Sigmoid colon (tissue), 7 donors: ENCODE results near the gene MADD. TPM values are rescaled to one million over a fixed set of nuclear protein-coding genes. Genes with fewer than 3 reads are reported as not detected.

Source experiments
- DNase-seq: peaks from one replicate; pipeline ENCODE4 v3.0.0-alpha.2; 2019
- H3K27ac ChIP-seq, 4 donors: fragments of 200-600 bp; sonication (generic); one replicate each; pipeline ENCODE4 v1.5.1; 2016 to 2019; ENCODE audit warnings: mild to moderate bottlenecking in 1 of 4
- H3K27me3 ChIP-seq, 3 donors: fragments of 200-600 bp; sonication (generic); one replicate each; pipeline ENCODE4 v1.5.1; 2019; ENCODE audit warnings: mild to moderate bottlenecking in 1 of 3
- H3K36me3 ChIP-seq, 4 donors: fragments of 200-600 bp; sonication (generic); one replicate each; pipeline ENCODE4 v1.5.1; 2016 to 2019
- H3K4me1 ChIP-seq, 4 donors: fragments of 200-600 bp; sonication (generic); one replicate each; pipeline ENCODE4 v1.5.1; 2017 to 2019
- H3K4me3 ChIP-seq, 4 donors: fragments of 200-600 bp; sonication (generic); one replicate each; pipeline ENCODE4 v1.5.1; 2017 to 2019; ENCODE audit warnings: mild to moderate bottlenecking in 2 of 4, moderate library complexity in 1 of 4
- H3K9me3 ChIP-seq, 4 donors: fragments of 200-600 bp in 3 of 4; sonication (generic) in 3 of 4; one replicate each; pipeline versions ENCODE4 v1.5.1 to v1.6.1; 2013 to 2019
- EP300 ChIP-seq, 4 donors: sonication (generic); formaldehyde crosslinking; IDR thresholded peaks; one replicate each; pipeline ENCODE4 v1.6.1; 2017; ENCODE audit warnings: antibody characterized with exemption in 4 of 4
- POLR2A ChIP-seq, 2 donors: fragments of 450-650 bp; IDR thresholded peaks; one replicate each; pipeline ENCODE4 v1.6.1; 2016; ENCODE audit warnings: antibody characterized with exemption in 2 of 2, mild to moderate bottlenecking in 2 of 2, moderate library complexity in 2 of 2
- POLR2AphosphoS5 ChIP-seq, 4 donors: sonication (generic); formaldehyde crosslinking; IDR thresholded peaks; one replicate each; pipeline ENCODE4 v1.6.1; 2017; ENCODE audit warnings: antibody characterized with exemption in 4 of 4
- WGBS, 2 donors: extraction: QIAGEN DNeasy Blood & Tissue Kit; methylation state at CpG; one replicate each; pipeline ENCODE4 v1.1.7; 2013; 5-methylcytosine and 5-hydroxymethylcytosine counted together
- intact Hi-C: fragments of 100-400 bp; cut with DNase I; formaldehyde crosslinking; loops from one replicate; pipeline ENCODE4 v1.15.1; 2023
- polyA plus RNA-seq, 3 donors: library from polyadenylated mRNA; stranded (reverse); fragments of 200-250 nt; gene quantifications; one replicate each; pipeline ENCODE4 v1.2.3, GENCODE V29; 2013
- total RNA-seq, 4 donors: library from RNA; depleted of rRNA; stranded (reverse); fragments of >200 nt; gene quantifications; one replicate each; pipeline ENCODE4 v1.1.0, GENCODE V29; 2016
- TF ChIP-seq, protein P1 (sequence below), 4 experiments: fragments of 450-650 bp in 3 of 4; fragments of 200-600 bp in 1 of 4; IDR thresholded peaks; one replicate each; pipeline ENCODE4 v1.5.1; 2016 to 2019; ENCODE audit warnings: antibody characterized with exemption in 4 of 4, mild to moderate bottlenecking in 3 of 4, moderate library complexity in 2 of 4
- donor health status: healthy with polysubstance abuse.
- donor health status: Bipolar disorder and iron deficiency.
- donor health status: healthy.

MADD gene
- total RNA-seq (10 to 100 TPM; 25.8 to 55.7 (median 33.6) TPM), polyA plus RNA-seq (10 to 100 TPM; 18.6 to 32.5 (median 19.2) TPM)

DNA sequence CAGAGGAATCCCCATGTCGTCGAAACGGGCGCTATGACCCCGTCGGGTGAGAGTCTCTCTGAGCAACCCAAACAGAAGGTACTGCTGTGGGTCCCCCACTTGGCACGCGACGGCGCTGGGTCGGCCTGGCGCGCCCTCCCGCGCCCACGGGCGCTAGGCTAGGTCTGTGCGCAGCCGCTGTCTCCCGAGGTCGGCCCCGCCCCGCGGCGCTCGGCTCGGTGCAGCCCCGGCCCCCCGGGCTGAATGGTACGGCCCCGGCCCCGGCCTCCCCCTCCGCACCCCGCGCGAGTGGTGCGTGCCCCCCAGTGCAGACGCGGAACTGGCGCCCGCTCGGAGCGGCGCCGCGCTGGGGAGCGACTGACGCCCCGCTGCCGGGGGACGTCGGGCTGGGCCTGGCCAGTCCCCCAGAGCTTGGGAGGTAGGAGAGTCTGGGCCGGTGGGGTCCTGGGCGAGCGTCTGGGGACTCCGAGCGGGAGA lies at the start of gene MADD:
TSS of gene MADD (plus strand) at position 305 of the 477 bp plus-strand sequence.
- DNase-seq: peak; percentile 94
- Histone ChIP-seq H3K36me3 (peaks cover 0 to 10% (median 6%) of the 10 kb centered on the region in 4 donors), H3K27me3 (no peaks in the 10 kb centered on the region), H3K4me3 (peak within 1 kb of the TSS; percentile 77 to 94 (median 92)), H3K27ac (peak within 1 kb of the TSS; percentile 95 to 98 (median 96)), H3K9me3 (no peaks in the 10 kb centered on the region), H3K4me1 (peaks cover 0 to 40% (median 38%) of the 10 kb centered on the region in 4 donors)
- TF ChIP-seq, protein P1, sequence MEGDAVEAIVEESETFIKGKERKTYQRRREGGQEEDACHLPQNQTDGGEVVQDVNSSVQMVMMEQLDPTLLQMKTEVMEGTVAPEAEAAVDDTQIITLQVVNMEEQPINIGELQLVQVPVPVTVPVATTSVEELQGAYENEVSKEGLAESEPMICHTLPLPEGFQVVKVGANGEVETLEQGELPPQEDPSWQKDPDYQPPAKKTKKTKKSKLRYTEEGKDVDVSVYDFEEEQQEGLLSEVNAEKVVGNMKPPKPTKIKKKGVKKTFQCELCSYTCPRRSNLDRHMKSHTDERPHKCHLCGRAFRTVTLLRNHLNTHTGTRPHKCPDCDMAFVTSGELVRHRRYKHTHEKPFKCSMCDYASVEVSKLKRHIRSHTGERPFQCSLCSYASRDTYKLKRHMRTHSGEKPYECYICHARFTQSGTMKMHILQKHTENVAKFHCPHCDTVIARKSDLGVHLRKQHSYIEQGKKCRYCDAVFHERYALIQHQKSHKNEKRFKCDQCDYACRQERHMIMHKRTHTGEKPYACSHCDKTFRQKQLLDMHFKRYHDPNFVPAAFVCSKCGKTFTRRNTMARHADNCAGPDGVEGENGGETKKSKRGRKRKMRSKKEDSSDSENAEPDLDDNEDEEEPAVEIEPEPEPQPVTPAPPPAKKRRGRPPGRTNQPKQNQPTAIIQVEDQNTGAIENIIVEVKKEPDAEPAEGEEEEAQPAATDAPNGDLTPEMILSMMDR (IDR thresholded peaks at IDR 0.05): no peak
- TF ChIP-seq POLR2AphosphoS5 (IDR thresholded peaks at IDR 0.05) (peak; percentile 58 to 91 (median 81)), EP300 (IDR thresholded peaks at IDR 0.05) (no peak), POLR2A (IDR thresholded peaks at IDR 0.05) (peak in 1 of 2 donors; percentile 16)
- WGBS, 2 donors: 0% methylated on average over 57 of the region's 57 CpGs
- intact Hi-C loops: loop anchor here (2.0 to 5.0 kb wide), 4 partner anchors 55 to 137 kb away; partner anchors contain the start of genes ARFGAP2, DDB2 and SLC39A13

DNA sequence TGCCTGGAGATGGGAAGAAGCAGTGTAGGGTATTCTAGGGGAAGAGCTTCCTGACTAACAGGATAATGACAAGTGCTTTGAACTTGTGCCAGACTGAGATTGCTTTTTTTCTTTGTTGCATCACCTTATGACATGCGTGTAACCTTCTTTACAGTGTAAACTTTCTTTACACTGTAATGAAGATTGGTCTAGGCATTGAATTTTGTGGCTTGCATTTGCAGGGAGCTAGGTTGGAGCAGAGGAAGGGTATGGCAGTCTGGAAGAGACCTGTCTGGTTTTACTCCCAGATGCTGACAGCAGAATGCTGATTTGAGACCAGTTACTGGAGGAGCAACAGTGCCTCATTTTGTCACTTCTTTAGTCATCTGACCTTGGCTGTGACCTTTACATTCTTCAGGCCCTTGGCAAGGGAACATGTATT lies 49.5 kb upstream of the MADD start:
- no peak for DNase-seq
- TF ChIP-seq EP300 (IDR thresholded peaks at IDR 0.05) (no peak), POLR2AphosphoS5 (IDR thresholded peaks at IDR 0.05) (no peak)
- Histone ChIP-seq H3K27me3 (no peaks in the 10 kb centered on the region), H3K27ac (no peak overlapping the region), H3K4me1 (peaks cover 0 to 39% (median 26%) of the 10 kb centered on the region in 4 donors), H3K9me3 (no peaks in the 10 kb centered on the region), H3K36me3 (peaks cover 0 to 57% (median 13%) of the 10 kb centered on the region in 4 donors), H3K4me3 (no peak overlapping the region)
- 8 to 38% methylated on average over 1 of the region's 1 CpG for WGBS, 2 donors
- intact Hi-C loops: no loop called here

DNA sequence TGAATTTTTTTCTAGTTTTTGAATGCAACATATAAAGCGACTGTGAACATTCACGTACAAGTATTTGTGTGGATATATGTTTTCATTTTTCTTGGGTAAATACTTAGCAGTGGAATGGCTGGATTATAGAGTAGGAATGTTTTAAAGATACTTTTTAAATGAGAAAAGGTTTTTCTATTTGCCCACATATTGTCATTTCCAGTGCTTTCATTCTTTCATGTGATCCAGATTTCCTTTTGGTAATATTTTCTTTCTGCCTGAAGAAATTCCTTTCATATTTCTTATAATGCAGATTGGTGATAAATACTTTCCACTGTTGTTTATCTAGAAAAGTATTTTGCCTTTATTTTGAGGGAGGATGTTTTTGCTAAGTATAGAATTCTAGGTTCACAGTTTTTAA lies 47.2 kb upstream of the MADD start:
- no peaks in the 10 kb centered on the region for H3K27me3 ChIP-seq
- no peak overlapping the region for H3K4me3 ChIP-seq
- DNase-seq: no peak
- H3K27ac ChIP-seq: no peak overlapping the region
- peaks cover 0 to 80% (median 13%) of the 10 kb centered on the region in 4 donors for H3K36me3 ChIP-seq
- 96 to 99% methylated on average over 2 of the region's 2 CpGs for WGBS, 2 donors
- no peak for TF ChIP-seq POLR2A (IDR thresholded peaks at IDR 0.05)
- TF ChIP-seq, protein P1 (IDR thresholded peaks at IDR 0.05): no peak
- TF ChIP-seq POLR2AphosphoS5 (IDR thresholded peaks at IDR 0.05): no peak
- intact Hi-C loops: no loop called here
- H3K9me3 ChIP-seq: no peaks in the 10 kb centered on the region
- H3K4me1 ChIP-seq: peaks cover 0 to 16% (median 7%) of the 10 kb centered on the region in 4 donors

DNA sequence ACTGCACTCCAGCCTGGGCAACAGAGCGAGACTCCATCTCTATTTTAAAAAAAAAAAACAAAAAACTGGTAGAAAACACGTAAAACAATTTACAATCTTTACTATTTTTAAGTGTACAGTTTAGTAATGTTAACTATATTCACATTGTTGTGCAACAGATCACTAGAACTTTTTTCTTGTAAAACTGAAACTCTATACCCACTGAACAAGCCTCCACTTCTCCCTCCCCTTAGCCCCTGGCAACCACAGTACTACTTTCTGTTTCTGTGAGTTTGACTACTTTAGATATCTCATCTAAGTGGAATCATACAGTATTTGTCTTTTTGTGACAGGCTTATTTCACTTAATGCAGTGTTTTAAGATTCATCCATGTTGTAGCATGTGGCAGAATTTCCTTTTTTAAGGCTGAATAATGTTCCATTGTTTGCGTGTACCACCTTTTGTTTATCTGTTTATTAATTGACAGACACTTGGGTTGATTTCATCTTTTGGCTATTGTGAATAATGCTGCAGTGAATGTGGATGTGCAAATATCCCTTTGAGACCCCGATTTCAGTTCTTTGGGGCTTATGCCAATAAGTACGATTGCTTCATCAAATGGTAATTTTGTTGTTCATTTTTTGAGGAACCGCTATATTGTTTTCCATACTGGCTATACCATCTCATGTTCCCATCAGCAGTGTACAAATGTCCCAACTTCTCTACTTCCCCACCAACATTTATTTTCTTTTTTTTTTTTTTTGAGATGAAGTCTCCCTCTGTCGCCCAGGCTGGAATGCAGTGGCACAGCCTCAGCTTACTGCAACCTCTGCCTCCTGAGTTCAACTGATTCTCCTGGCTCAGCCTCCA lies 44.2 kb upstream of the MADD start:
- H3K4me3 ChIP-seq: no peak overlapping the region
- DNase-seq: no peak
- no peak overlapping the region for H3K27ac ChIP-seq
- H3K27me3 ChIP-seq: no peaks in the 10 kb centered on the region
- 93 to 97% methylated on average over 7 of the region's 7 CpGs for WGBS, 2 donors
- no peaks in the 10 kb centered on the region for H3K9me3 ChIP-seq
- H3K36me3 ChIP-seq: peaks cover 0 to 84% (median 11%) of the 10 kb centered on the region in 4 donors
- TF ChIP-seq POLR2AphosphoS5 (IDR thresholded peaks at IDR 0.05) (no peak), POLR2A (IDR thresholded peaks at IDR 0.05) (no peak), EP300 (IDR thresholded peaks at IDR 0.05) (no peak)
- TF ChIP-seq, protein P1 (IDR thresholded peaks at IDR 0.05): no peak
- intact Hi-C loops: no loop called here
- H3K4me1 ChIP-seq: no peaks in the 10 kb centered on the region

DNA sequence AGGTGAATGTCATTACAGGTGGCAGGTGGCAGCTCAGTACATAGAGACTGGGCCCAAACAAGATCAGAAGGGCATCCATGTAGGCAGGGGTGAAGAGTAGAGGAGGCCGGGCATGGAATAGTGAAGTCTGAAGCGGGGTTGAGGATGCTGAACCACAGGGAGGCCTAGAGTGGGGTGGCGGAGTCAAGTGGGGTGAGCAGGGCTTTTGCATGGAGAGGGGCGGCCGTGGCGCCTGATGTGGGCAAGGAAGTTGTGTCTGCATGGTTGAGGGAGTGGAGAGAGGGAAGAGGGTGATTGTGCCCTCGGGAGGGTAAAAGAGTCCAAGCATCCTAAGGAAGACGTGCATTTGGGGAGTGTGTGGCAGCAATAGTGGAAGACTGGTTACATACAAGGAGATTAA lies 40.8 kb upstream of the MADD start:
- H3K36me3 ChIP-seq: peaks cover 0 to 60% (median 4%) of the 10 kb centered on the region in 4 donors
- 96 to 97% methylated on average over 8 of the region's 8 CpGs for WGBS, 2 donors
- intact Hi-C loops: no loop called here
- H3K4me1 ChIP-seq: peaks cover 0 to 6% (median 4%) of the 10 kb centered on the region in 4 donors
- no peak overlapping the region for H3K4me3 ChIP-seq
- no peaks in the 10 kb centered on the region for H3K9me3 ChIP-seq
- no peak overlapping the region for H3K27ac ChIP-seq
- TF ChIP-seq, protein P1 (IDR thresholded peaks at IDR 0.05): no peak
- TF ChIP-seq POLR2A (IDR thresholded peaks at IDR 0.05) (no peak), EP300 (IDR thresholded peaks at IDR 0.05) (no peak), POLR2AphosphoS5 (IDR thresholded peaks at IDR 0.05) (no peak)
- DNase-seq: no peak
- H3K27me3 ChIP-seq: no peaks in the 10 kb centered on the region
